T-helper 2 cell treated with Interferon-gamma antibody and Interleukin-4, amounts not matched to agents 100 ng/mL and 5 ng/mL, for 36 hours (primary cell): Measurements from ENCODE around the gene ABCC4. TPM values are rescaled to one million over a fixed set of nuclear protein-coding genes. Genes with fewer than 3 reads are reported as not detected.

Experiments used
- intact Hi-C: fragments of 100-400 bp; cut with micrococcal nuclease; formaldehyde crosslinking; loops from one replicate; pipeline ENCODE4 v1.15.1; 2023
- total RNA-seq: library from RNA; stranded (reverse); gene quantifications from 2 replicates; pipeline ENCODE4 v1.2.3, GENCODE V29; 2022

ABCC4 gene
- total RNA-seq, 1 donor from 2014 or later: 7.7 TPM

DNA sequence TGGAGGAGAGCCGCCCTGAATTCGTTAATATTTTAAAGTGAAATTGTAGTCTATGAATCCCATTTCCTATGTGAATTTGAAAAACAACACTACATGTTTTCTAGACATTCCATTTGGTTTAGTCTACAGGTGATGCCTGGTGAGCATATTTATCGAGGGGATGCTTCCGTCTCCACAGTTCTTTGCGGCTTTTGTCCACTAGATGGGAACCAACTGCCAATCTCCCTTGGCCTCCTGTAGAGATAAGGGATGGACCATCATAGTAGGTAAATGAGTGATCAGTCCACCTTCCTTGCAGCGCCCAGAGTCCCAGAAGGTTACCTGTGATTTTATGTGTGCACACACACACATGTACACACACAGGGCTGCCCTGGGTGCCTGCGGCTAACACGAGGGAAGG is 299.1 kb downstream of the ABCC4 start:
- intact Hi-C loops: no loop called here

DNA sequence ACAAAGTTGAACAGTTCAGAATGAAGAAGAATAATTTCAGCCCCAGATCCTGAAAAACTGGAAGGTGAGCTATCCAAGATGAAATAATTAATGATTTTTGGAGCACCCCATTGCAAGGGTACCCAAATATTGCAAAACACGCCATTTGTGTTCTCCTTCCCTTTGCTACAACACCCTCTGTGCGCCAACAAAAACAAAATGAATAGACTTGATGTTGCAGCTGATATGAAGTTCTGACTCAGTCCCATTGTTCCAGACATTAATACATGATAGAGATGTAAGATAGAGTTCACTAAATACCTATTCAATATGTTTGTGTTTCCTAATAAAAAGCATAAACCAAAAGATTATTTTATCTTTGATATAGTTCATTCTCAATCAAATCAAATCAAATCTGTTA is 301.4 kb downstream of the ABCC4 start:
- intact Hi-C loops: no loop called here

DNA sequence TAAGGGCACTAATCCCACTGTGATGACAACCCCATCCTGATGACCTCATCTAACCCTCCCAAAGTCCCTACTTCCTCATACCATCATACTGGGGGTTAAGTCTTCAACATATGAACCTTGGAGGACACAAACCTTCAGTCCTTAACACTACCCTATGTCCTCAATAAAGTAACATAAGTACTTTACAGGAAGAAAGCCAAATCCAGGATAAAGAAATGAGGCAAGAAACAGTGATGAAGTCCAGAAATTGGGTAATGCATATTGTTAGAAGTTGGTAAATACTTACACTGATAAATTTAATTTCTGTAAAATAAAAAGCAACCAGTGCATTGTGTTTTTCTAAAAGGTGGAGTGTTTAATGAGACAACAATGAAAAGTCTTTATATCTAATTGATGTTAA is 304.1 kb downstream of the ABCC4 start:
- intact Hi-C loops: no loop called here

DNA sequence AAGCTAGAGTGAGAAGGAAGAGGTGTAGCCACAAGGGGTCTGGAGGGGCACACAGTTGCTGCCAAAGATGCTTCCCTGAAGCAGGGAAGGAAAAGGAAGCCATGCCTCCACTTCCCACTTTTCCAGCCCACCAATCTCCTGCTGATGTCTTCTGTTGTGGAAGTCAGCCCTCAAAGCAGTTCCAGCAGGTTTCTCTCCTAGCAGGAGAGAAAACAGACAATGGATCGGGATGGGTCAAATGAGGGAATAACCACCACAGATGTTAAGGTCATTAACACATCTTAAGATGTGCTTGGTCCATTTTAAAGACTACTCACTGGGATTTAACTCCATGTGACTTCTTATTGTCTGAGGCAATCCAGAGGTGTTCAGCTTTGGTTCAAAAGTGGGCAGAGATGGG is 304.8 kb downstream of the ABCC4 start:
- intact Hi-C loops: no loop called here

DNA sequence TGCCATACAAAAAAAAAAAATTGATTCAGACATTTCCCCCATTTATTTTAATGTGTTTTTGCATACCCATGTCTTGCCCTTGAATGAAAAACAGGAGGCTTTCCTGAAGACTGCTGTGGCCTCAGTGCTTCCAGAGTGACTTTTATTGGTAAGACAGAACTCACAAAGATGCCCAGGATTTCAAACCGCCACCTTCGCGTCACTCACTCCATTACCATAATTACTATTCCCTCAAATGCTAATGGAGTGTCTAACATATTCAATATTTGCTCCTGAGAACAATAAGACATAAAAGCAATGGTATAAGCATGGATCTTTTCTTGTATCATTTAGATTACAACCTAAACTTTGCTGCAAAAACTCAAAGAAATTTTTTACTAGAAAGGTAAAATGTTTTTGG is 306.7 kb downstream of the ABCC4 start:
- intact Hi-C loops: no loop called here

DNA sequence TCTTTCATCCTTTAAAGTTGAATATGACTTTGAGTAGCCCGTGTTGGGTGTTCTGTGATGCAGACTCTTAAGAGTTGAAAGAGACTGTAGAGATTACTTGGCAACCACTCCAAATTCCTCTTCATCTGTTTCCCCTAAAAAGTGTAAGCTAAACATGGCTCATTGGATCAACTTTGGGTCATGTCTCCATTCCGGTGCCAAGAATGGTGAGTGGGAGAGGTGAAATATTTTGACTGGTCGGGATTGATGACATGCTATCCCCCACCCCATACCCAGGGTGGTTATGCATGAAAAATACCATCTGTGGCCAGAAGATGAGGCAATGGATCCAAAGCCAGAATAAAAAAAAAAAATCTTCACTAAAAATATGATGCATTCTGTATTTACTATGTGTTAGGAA is 307.6 kb downstream of the ABCC4 start:
- intact Hi-C loops: no loop called here

DNA sequence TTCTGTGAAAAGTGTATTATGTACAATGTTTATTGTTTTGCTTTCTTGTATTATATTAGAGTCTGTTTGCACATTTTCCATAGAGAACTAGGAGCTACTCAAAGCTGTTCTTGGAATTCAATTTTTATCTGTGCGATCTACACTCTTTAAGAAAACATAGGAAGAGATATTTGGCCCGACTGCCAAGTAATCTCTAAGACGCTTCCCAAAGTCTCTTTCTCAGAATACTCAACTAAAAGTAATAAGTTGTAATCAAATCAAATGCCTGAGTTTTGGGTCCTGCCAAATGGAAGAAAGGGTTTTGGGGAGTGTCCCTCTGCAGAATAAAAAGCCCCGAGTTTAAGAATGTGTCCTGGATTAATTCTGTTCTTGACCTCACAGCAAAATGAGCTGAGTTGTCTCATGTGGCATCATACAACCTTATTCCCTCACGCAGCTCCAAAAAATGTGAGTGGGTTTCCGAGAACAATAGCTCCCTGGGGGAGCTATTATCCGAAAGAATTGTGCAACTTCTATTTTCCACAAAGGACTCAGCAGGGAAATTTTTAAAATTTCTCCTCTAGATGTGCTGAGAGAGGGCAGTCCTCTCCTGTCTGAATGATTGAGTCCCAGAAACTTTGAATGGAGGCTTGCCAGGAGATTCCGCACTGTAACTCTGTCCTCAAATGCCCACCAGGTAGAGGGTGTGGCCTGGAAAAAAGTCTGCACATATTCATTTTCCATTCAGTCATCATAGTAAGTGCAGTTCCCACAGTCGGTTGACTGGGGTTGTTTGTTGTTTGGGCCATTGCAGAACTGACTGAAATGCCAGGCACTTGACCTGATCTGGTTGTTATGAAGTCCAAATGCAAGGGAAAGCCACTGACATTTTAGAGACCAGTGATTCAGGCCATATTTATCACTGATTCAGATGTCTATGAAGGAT is 309.0 kb downstream of the ABCC4 start:
- intact Hi-C loops: no loop called here

DNA sequence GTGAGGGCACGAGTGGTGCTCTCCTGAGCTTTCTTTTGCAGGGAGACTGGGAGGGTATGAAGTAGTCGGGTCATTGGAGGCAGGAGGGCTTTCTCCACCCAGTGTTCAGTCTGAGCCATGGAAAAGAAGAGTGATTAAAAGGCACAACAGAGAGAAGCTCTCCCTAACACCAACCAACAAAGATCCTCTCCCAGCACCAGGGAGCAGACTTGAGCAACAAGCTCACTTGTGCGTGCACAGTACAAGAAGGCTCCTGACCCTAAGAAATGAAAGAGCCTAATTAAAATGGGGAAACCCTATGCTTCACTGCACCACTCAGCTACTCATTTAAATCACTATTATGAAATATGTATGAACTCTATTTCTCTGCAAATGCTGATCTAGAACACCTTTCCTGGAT is 312.6 kb downstream of the ABCC4 start:
- intact Hi-C loops: no loop called here

DNA sequence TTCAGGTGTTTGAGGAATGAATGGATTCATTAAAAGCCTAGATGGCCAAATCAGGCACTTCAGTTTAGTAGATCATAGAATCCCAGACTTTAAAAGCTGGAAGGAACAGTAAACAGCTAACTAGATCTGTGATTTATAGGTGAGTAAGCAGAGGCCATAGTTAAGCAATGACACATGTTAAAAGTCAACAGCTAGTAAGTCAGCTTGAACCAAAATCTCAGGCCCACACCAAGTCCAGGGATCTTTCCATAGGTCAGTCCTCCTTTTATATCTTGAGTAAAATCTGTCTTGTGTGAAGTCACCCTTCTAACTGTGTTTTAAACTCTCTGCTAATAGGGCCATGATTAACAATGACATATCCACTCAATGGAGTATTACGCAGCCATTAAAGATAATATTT is 313.4 kb downstream of the ABCC4 start:
- intact Hi-C loops: no loop called here

DNA sequence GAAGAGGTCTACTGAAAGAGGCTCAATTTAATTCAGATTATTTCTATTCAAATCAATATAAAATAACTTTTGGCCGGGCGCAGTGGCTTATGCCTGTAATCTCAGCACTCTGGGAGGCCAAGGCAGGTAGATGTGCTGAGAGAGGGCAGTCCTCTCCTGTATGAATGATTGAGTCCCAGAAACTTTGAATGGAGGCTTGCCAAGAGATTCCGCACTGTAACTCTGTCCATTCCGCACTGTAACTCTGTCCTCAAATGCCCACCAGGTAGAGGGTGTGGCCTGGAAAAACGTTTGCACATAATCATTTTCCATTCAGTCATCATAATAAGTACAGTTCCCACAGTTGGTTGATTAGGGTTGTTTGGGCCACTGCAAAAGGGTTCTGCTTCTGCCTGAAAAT is 314.2 kb downstream of the ABCC4 start:
- intact Hi-C loops: no loop called here

DNA sequence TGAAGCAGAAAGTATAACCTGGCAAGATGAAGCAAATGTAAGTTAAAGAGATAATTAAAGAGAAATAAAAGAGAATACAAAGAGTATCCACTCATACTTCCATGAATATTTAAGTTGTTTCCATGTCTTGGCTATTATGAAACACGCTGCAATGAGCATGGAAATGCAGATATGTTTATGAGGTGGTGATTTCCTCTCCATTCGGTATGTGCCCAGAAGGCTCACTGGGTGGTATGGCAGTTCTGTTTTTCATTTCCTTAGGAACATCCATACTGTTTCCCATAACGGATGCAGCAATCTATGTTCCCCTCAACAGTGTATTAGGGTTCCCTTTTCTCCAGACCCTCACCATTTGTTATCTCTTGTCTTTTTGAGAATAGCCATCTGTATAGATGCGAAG is 316.3 kb downstream of the ABCC4 start:
- intact Hi-C loops: no loop called here

DNA sequence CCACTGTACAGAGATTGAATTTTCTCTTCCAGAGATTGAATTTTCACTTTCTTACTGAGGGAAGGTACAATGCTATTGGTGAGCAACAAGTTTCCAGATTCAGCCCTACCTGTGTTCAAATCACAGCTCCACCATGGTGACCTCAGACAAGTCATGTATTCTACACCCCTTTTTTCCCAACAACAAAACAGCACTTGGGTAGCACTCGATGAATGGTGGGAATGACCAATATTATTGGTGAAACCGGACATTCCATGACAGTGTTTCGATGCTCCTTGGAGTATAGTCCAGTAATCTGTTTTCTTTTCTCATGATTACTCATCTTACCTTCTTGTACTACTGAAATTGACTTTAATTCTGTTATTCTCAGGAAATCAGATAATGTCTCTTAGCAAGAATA is 322.7 kb downstream of the ABCC4 start:
- intact Hi-C loops: no loop called here

DNA sequence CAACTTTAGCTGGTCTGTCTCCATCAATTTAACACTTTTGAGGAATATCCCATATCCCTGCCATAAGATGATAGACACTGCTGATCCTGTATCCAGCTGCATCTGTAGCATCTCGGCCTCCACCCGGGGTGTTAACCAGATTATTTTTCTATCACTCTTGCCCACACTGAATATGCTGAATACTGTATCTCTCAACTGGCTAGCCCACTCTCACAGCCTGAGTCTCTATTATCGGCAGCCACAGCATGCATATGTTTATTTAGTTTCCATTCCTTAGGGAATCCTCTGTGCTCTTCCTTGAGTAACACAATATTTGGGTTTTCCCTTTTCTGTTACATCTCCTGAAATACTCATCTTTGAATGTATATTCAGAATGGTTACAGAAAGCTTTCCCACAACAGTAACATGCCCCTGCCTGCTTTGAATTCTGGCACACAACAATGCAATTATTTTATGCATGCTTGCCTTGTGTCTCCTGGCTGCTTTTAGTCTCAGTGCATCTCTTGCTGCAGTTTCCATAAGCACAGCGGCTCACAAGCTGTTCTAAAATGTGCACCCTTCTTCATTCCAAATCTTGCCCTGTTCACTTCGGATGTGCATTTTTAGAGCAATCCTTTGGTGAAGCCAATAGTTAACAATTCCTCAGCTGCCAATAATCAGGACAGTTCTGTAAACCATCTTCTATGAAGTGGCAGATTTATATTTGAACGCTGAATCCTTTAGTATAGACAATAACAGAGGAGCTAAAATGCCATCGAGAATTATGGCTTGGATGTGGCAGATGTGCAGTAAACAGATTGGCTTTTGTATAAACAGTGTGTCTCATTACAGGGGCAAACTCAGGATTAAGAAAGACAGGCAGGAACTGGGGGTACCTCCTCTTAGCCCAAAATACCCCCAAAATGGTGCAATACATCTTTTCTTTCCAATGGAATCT is 327.0 kb downstream of the ABCC4 start:
- intact Hi-C loops: no loop called here

DNA sequence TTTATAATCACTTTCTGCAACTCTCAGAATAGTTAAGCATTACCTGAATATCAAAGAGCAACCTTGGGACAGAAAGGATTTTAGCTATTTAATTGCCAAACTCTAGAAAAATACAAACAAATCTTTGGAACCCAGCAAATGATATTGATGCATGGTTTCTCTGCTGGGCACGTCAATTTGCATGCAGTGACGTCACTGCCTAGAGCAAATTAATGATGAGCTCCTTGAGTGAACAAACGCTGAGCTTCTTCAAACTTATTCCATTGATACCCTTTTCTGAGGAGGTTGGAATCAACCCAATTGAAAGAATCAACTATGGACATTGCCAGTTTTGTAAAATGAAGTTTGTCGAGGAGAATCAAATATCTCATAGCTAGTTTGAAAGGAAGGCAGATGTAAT is 329.0 kb downstream of the ABCC4 start:
- intact Hi-C loops: no loop called here
